GM12892 (cell line): Measurements from ENCODE around the gene MYZAP.

Experiments
- POLR2A ChIP-seq: IDR thresholded peaks from 2 replicates; pipeline ENCODE4 v1.6.1; 2011; ENCODE audit warnings: low read depth, low read length, control low read depth
- TAF1 ChIP-seq: IDR thresholded peaks from 2 replicates; pipeline ENCODE4 v1.6.1; 2011; ENCODE audit warnings: low read depth, mild to moderate bottlenecking, control low read depth, low read length, borderline replicate concordance

DNA sequence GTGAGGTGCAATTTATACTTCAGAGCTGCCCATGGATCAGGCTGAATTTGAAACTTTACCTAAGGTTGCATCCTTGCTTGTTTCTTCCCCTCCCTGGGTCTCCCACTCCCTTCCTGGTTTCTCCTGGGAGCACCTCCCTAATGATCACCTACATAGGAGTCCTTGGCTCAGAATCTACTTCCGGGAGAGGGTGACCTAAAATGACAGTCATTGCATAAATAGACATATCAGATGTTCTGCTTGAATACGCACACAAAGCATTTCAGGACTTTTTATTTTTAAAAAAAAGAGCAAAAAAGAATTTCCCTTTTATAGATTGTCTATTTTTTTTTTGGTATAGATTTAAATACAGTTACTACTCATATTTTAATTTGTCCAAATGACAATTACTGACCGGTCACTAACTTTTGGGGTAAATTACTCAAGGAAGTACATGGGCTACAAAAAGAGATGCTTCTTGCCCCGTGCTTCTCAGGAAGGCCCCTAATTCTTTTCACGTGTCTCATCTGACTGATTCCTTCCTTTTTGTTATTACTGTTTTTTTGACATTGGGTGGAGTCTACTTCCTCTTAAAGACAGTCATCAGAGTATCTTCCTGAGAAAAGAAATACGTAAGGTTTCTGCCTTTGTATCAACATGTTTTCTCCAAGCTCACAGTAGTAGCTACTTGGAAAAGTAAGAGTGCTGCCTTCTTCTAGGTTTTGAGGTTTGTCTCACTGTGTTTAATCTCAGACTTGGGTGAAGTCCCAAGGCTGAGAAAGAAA lies 4.9 kb upstream of the MYZAP start:
- TF ChIP-seq POLR2A, result no peak
- TF ChIP-seq TAF1, result no peak
